Naive thymus-derived CD4-positive, alpha-beta T cell (primary cell): ENCODE data around the gene DDR2. TPM values are rescaled to one million over a fixed set of nuclear protein-coding genes. Genes with fewer than 3 reads are reported as not detected.
"Not testable (repeated sequence)": the region's sequence is repeated elsewhere in the genome, so short reads cannot be mapped to it uniquely, and the experiment has no call there.

ENCODE experiments used
- ATAC-seq: fragments of 150-1000 bp; cut with Tn5 transposase; 2 replicates; pipeline ENCODE4 v1.10.0; 2021; ENCODE audit warnings: mild to moderate bottlenecking, moderate library complexity
- CTCF ChIA-PET: fragments of 350-600 bp; sonication (Branson Sonifier 250); formaldehyde crosslinking; loops from one replicate; lab custom pipeline; 2021; ENCODE audit warnings: antibody characterized with exemption; lab: Charles Lee
- POLR2A ChIA-PET: fragments of 350-600 bp; sonication (Branson Sonifier 250); formaldehyde crosslinking; loops from one replicate; lab custom pipeline; 2021; ENCODE audit warnings: antibody characterized with exemption, inconsistent platforms; lab: Charles Lee
- DNase-seq, 9 donors: peaks; one replicate each; pipeline versions ENCODE4 v3.0.0 to v3.0.0-alpha.2; 2020 to 2022; ENCODE audit warnings: mixed read lengths in 1 of 9
- H3K27ac ChIP-seq: one replicate; pipeline ENCODE4 v1.7.0; 2013; ENCODE audit warnings: mild to moderate bottlenecking, low read depth, low read length, moderate library complexity
- H3K27me3 ChIP-seq, 2 donors: one replicate each; pipeline ENCODE4 v1.7.0; 2013; ENCODE audit warnings: low read length in 2 of 2, mild to moderate bottlenecking in 2 of 2, moderate library complexity in 2 of 2; ENCODE audit not compliant: control insufficient read depth in 2 of 2, insufficient read depth in 2 of 2
- H3K36me3 ChIP-seq, 3 experiments: 1 replicate in 2 of 3; 2 replicates in 1 of 3; pipeline ENCODE4 v1.7.0; 2013; ENCODE audit warnings: low read length in 3 of 3, mild to moderate bottlenecking in 3 of 3, moderate library complexity in 1 of 3; ENCODE audit not compliant: insufficient read depth in 3 of 3, control insufficient read depth in 2 of 3
- H3K4me1 ChIP-seq, 2 donors: one replicate each; pipeline ENCODE4 v1.7.0; 2013; ENCODE audit warnings: low read length in 2 of 2, mild to moderate bottlenecking in 2 of 2, moderate library complexity in 1 of 2; ENCODE audit not compliant: control insufficient read depth in 2 of 2, insufficient read depth in 2 of 2
- H3K4me3 ChIP-seq: 2 replicates; pipeline ENCODE4 v1.7.0; 2013; ENCODE audit warnings: mild to moderate bottlenecking, low read length
- H3K9me3 ChIP-seq, 3 experiments: 1 replicate in 2 of 3; 2 replicates in 1 of 3; pipeline ENCODE4 v1.7.0; 2013; ENCODE audit warnings: low read length in 3 of 3; ENCODE audit not compliant: control insufficient read depth in 2 of 3
- H3K27ac Mint-ChIP-seq, 9 donors: one replicate each; pipeline ENCODE4 v1.8.0; 2020 to 2022; ENCODE audit warnings: mixed read lengths in 9 of 9, mild to moderate bottlenecking in 8 of 9, moderate library complexity in 5 of 9, inconsistent platforms in 2 of 9
- H3K27me3 Mint-ChIP-seq, 5 donors: one replicate each; pipeline ENCODE4 v1.8.0; 2021 to 2022; ENCODE audit warnings: mixed read lengths in 5 of 5, mild to moderate bottlenecking in 1 of 5
- H3K36me3 Mint-ChIP-seq, 5 donors: one replicate each; pipeline ENCODE4 v1.8.0; 2020 to 2022; ENCODE audit warnings: mixed read lengths in 5 of 5, mild to moderate bottlenecking in 3 of 5, inconsistent platforms in 1 of 5
- H3K4me1 Mint-ChIP-seq, 7 donors: one replicate each; pipeline ENCODE4 v1.8.0; 2020 to 2022; ENCODE audit warnings: mixed read lengths in 7 of 7, mild to moderate bottlenecking in 3 of 7, inconsistent platforms in 1 of 7
- H3K4me3 Mint-ChIP-seq, 10 donors: one replicate each; pipeline ENCODE4 v1.8.0; 2020 to 2022; ENCODE audit warnings: mild to moderate bottlenecking in 10 of 10, mixed read lengths in 10 of 10, moderate library complexity in 6 of 10, inconsistent platforms in 2 of 10
- H3K9me3 Mint-ChIP-seq, 11 donors: one replicate each; pipeline ENCODE4 v1.8.0; 2020 to 2022; ENCODE audit warnings: mixed read lengths in 11 of 11, mild to moderate bottlenecking in 4 of 11, inconsistent platforms in 1 of 11, moderate library complexity in 1 of 11
- intact Hi-C, 2 donors: fragments of 100-400 bp; cut with micrococcal nuclease; formaldehyde crosslinking; loops; one replicate each; pipeline ENCODE4 v1.15.1; 2023
- polyA plus RNA-seq, 2 donors: library from polyadenylated mRNA; unstranded; fragments of 300-500 nt; fragmentation: Illumina TruSeq; gene quantifications; one replicate each; pipeline ENCODE4 v1.2.3, GENCODE V29; 2021
- total RNA-seq, 6 experiments: library from RNA in 5 of 6; stranded (reverse) in 5 of 6; gene quantifications; 1 replicate in 5 of 6; 2 replicates in 1 of 6; pipeline ENCODE4 v1.2.3 and lab custom pipeline; 2021 to 2026

The DDR2 gene
- total and polyA plus RNA-seq, 7 experiments from 2014 or later, result 0.24 to 0.44 (median 0.35) TPM; not detected in 2

GRCh38 chr1:162812357-162812756 is 180.1 kb downstream of the DDR2 start:
- CTCF ChIA-PET, H3K4me1 Mint-ChIP-seq: not testable (repeated sequence)

DNA sequence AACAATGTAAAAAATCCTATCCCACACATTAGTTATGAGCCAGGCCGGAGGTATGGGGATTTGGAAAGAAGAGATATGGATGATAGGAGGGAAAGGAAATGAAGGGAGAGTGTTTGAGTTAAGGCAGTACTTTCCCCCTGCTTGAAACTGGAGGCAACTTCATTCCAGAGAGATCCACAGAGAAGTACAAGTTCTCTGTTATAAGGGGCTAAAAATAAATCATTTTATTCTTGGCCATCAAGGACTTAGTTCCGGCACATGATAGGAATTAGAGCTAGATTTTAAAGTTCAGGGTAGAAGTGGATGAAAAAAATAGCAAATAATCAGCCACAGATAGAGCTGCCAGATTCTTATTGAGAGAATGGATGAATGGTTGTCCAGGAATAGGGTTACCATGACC is 185.9 kb downstream of the DDR2 start:
- H3K27ac Mint-ChIP-seq, H3K36me3 ChIP-seq, CTCF ChIA-PET, H3K27ac ChIP-seq, DNase-seq, ATAC-seq, H3K4me3 ChIP-seq, H3K4me3 Mint-ChIP-seq, H3K4me1 ChIP-seq, intact Hi-C loops, H3K9me3 Mint-ChIP-seq, POLR2A ChIA-PET, H3K9me3 ChIP-seq: not testable (repeated sequence)
- H3K27me3 ChIP-seq, result peaks cover 0 to 12% of the 10 kb centered on the region in 2 donors
- Mint-ChIP-seq H3K4me1 (peaks cover 6 to 15% (median 13%) of the 10 kb centered on the region in 7 donors), H3K36me3 (peaks cover 4 to 21% (median 6%) of the 10 kb centered on the region in 5 donors), H3K27me3 (peaks cover 17 to 24% (median 18%) of the 10 kb centered on the region in 5 donors)

More at GRCh38 chr1:162812357-162812756, 180.1 kb downstream of the DDR2 start:
- ATAC-seq, H3K27me3 ChIP-seq, H3K27me3 Mint-ChIP-seq, H3K36me3 ChIP-seq, intact Hi-C loops, POLR2A ChIA-PET, H3K4me1 ChIP-seq, H3K27ac Mint-ChIP-seq, H3K4me3 ChIP-seq, H3K27ac ChIP-seq, DNase-seq, H3K9me3 Mint-ChIP-seq, H3K9me3 ChIP-seq, H3K4me3 Mint-ChIP-seq: not testable (repeated sequence)
- peaks cover 0 to 53% (median 25%) of the 10 kb centered on the region in 5 donors for H3K36me3 Mint-ChIP-seq

DNA sequence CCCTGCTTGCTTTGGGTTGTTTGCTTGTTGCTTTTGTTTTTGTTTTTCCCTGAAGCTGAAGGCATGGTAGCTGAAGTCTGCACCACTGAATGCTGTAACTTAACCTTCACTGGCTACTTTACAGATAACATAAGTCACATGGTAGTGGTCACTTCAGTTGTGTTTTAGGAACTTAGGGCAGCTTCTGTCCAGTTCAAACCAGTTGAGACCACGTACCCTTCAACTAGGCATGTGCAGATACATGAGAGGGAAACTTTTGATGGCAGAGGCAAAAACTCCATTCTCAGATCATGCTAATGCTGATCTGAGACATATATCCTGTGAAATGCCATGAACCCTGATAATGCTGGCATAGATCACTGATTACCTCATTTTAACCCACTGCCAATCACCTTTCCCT is 186.4 kb downstream of the DDR2 start:
- ATAC-seq, H3K36me3 ChIP-seq, H3K4me3 ChIP-seq, H3K9me3 Mint-ChIP-seq, H3K9me3 ChIP-seq, DNase-seq, POLR2A ChIA-PET, H3K4me3 Mint-ChIP-seq, H3K4me1 ChIP-seq, H3K27ac Mint-ChIP-seq, CTCF ChIA-PET, H3K27ac ChIP-seq, intact Hi-C loops: not testable (repeated sequence)
- Mint-ChIP-seq H3K27me3 (peaks cover 22 to 26% (median 23%) of the 10 kb centered on the region in 5 donors), H3K36me3 (peaks cover 4 to 21% (median 6%) of the 10 kb centered on the region in 5 donors), H3K4me1 (peaks cover 6 to 19% (median 13%) of the 10 kb centered on the region in 7 donors)
- H3K27me3 ChIP-seq, result peaks cover 0 to 12% of the 10 kb centered on the region in 2 donors

GRCh38 chr1:162822391-162823200 is 190.3 kb downstream of the DDR2 start:
- Mint-ChIP-seq H3K27me3 (peaks cover 43 to 54% (median 46%) of the 10 kb centered on the region in 5 donors), H3K36me3 (peaks cover 1 to 9% (median 4%) of the 10 kb centered on the region in 5 donors), H3K4me1 (peaks cover 6 to 19% (median 12%) of the 10 kb centered on the region in 7 donors), H3K4me3 (peak overlapping the region in 9 of 10 donors; percentile 17 to 69 (median 57)), H3K9me3 (peaks cover 0 to 4% (median 0%) of the 10 kb centered on the region in 11 donors), H3K27ac (no peak overlapping the region)
- CTCF ChIA-PET, result no interaction called here
- H3K36me3 ChIP-seq, result no peaks in the 10 kb centered on the region
- intact Hi-C loops, result loop anchor here in 1 of 2 donors (10.0 kb wide), 1 partner anchor 62 kb away; no protein-coding TSS in a partner anchor
- H3K27me3 ChIP-seq, result peaks cover 0 to 12% of the 10 kb centered on the region in 2 donors
- ATAC-seq (peak; percentile 45), DNase-seq (peak in 1 of 9 donors; percentile 0)
- H3K4me1 ChIP-seq, result peaks cover 5 to 9% of the 10 kb centered on the region in 2 donors
- no peak overlapping the region for H3K27ac ChIP-seq
- peak overlapping the region; percentile 3 for H3K4me3 ChIP-seq
- POLR2A ChIA-PET, result no interaction called here
- no peaks in the 10 kb centered on the region for H3K9me3 ChIP-seq

DNA sequence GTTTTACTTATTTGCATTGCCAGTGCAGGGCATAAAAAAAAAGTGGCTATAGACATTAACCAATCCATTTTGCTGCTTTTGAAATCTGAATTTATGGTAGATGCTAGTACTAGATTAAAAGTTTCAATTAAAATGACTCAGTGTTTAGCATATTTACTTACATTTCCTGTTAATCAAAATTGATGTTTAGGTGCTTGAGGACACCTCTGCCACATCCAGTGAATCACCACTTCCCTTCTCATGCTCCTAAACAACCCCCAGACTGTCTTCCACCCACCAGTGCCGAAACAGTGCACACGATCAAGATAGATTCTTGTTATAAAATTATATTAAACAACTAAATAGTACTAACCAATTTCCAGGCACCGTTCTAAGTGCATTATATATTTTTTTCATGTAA is 191.0 kb downstream of the DDR2 start:
- H3K27me3 Mint-ChIP-seq, result peaks cover 39 to 59% (median 48%) of the 10 kb centered on the region in 5 donors
- ATAC-seq, result peak; percentile 57
- intact Hi-C loops, result loop anchor here in 1 of 2 donors (10.0 kb wide), 1 partner anchor 62 kb away; no protein-coding TSS in a partner anchor

DNA sequence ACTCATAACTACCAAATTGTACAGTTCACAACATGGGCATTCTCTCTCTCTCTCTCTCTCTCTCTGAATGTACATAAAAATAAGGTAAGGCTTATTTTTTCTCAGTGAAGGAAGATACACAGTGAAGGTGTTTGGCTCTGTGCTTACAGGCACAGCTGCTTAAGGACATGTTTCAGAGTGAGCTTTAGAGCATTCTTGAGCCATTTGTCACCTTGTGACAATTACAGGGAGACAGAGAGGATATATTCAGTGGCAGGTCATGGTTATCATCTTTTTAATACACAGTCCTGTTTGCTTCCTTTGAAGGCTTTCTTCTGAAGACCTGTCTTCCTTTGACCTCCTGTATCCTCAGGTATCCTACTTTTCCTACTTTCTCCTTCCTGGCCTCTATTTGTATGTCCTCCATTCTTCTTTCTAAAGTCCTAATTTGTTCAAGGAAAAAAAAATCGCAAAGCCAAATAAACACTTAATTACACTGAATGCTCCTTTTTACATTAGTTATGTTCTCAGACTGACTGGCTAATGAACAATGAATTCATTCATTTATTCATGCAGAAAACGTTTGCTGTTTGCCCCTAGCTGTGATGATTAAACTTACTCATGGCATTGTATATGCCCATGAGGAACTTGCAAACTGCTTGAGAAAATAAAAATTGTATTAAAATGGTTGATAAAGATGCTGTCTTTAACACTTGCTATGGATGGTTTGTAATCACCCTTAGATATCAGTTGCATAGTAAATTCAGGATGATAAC is 191.7 kb downstream of the DDR2 start:
- H3K9me3 ChIP-seq, result no peaks in the 10 kb centered on the region
- H3K27ac ChIP-seq, result no peak overlapping the region
- peaks cover 0 to 9% (median 1%) of the 10 kb centered on the region in 5 donors for H3K36me3 Mint-ChIP-seq
- ChIA-PET POLR2A (no interaction called here), CTCF (no interaction called here)
- H3K9me3 Mint-ChIP-seq, result peaks cover 0 to 4% (median 0%) of the 10 kb centered on the region in 11 donors
- peaks cover 39 to 64% (median 53%) of the 10 kb centered on the region in 5 donors for H3K27me3 Mint-ChIP-seq
- H3K4me3 ChIP-seq, result no peak overlapping the region
- ATAC-seq (no peak), DNase-seq (no peak)
- intact Hi-C loops, result loop anchor here in 1 of 2 donors (10.0 kb wide), 1 partner anchor 61 kb away; no protein-coding TSS in a partner anchor
- peaks cover 6 to 19% (median 12%) of the 10 kb centered on the region in 7 donors for H3K4me1 Mint-ChIP-seq
- peaks cover 5 to 9% of the 10 kb centered on the region in 2 donors for H3K4me1 ChIP-seq
- H3K27me3 ChIP-seq, result peaks cover 0 to 12% of the 10 kb centered on the region in 2 donors
- no peak overlapping the region for H3K4me3 Mint-ChIP-seq
- H3K36me3 ChIP-seq, result no peaks in the 10 kb centered on the region
- no peak overlapping the region for H3K27ac Mint-ChIP-seq

More for the DNA sequence above, 191.0 kb downstream of the DDR2 start:
- Mint-ChIP-seq H3K4me3 (no peak overlapping the region), H3K4me1 (peaks cover 6 to 19% (median 12%) of the 10 kb centered on the region in 7 donors), H3K27ac (no peak overlapping the region), H3K9me3 (peaks cover 0 to 4% (median 0%) of the 10 kb centered on the region in 11 donors), H3K36me3 (peaks cover under 1 to 9% (median 1%) of the 10 kb centered on the region in 5 donors)
- ChIA-PET POLR2A (no interaction called here), CTCF (no interaction called here)
- H3K27me3 ChIP-seq, result peaks cover 0 to 12% of the 10 kb centered on the region in 2 donors
- no peaks in the 10 kb centered on the region for H3K36me3 ChIP-seq
- H3K9me3 ChIP-seq, result no peaks in the 10 kb centered on the region
- H3K4me3 ChIP-seq, result no peak overlapping the region
- peaks cover 5 to 9% of the 10 kb centered on the region in 2 donors for H3K4me1 ChIP-seq
- no peak overlapping the region for H3K27ac ChIP-seq
- no peak for DNase-seq
